Endodermal cell (in vitro differentiated cells): ENCODE results near the gene CMTM4. TPM values are rescaled to one million over a fixed set of nuclear protein-coding genes. Genes with fewer than 3 reads are reported as not detected.
A peak's percentile ranks its signal among the peaks of the same experiment; 100 is the strongest.

Source experiments
- DNase-seq: peaks from one replicate; pipeline ENCODE4 v3.0.0-alpha.2; 2017
- H3K27ac ChIP-seq: 2 replicates; pipeline ENCODE4 v1.5.1; 2013; ENCODE audit warnings: mild to moderate bottlenecking, low read depth, low read length, moderate library complexity
- H3K27me3 ChIP-seq: 2 replicates; pipeline ENCODE4 v1.6.1; 2013; ENCODE audit warnings: mild to moderate bottlenecking, low read length, moderate library complexity; ENCODE audit not compliant: insufficient read depth, control insufficient read depth, poor library complexity, severe bottlenecking
- H3K36me3 ChIP-seq: 2 replicates; pipeline ENCODE4 v1.7.0; 2013; ENCODE audit warnings: mild to moderate bottlenecking, low read length, moderate library complexity; ENCODE audit not compliant: control insufficient read depth, insufficient read depth
- H3K4me1 ChIP-seq: one replicate; pipeline ENCODE4 v1.7.0; 2013; ENCODE audit warnings: low read length; ENCODE audit not compliant: control insufficient read depth, insufficient read depth
- H3K4me3 ChIP-seq: 2 replicates; pipeline ENCODE4 v1.5.1; 2013; ENCODE audit warnings: mild to moderate bottlenecking, low read length, moderate library complexity
- H3K9ac ChIP-seq: 2 replicates; pipeline ENCODE4 v1.6.1; 2013; ENCODE audit warnings: mild to moderate bottlenecking, low read length, moderate library complexity; ENCODE audit not compliant: poor library complexity, severe bottlenecking; ENCODE audit errors: extremely low read depth
- H3K9me3 ChIP-seq: 2 replicates; pipeline ENCODE4 v1.6.1; 2013; ENCODE audit warnings: mild to moderate bottlenecking, low read length, moderate library complexity; ENCODE audit not compliant: control insufficient read depth
- H3K27ac Mint-ChIP-seq: 2 replicates; pipeline ENCODE4 v1.8.0; 2020; ENCODE audit warnings: mixed read lengths
- H3K27me3 Mint-ChIP-seq: 2 replicates; pipeline ENCODE4 v1.8.0; 2021; ENCODE audit warnings: mild to moderate bottlenecking, mixed read lengths; ENCODE audit not compliant: insufficient read depth
- H3K36me3 Mint-ChIP-seq: 2 replicates; pipeline ENCODE4 v1.8.0; 2020; ENCODE audit warnings: low read depth, mixed read lengths
- H3K4me1 Mint-ChIP-seq: 2 replicates; pipeline ENCODE4 v1.8.0; 2020; ENCODE audit warnings: mixed read lengths
- H3K4me3 Mint-ChIP-seq: 2 replicates; pipeline ENCODE4 v1.8.0; 2020; ENCODE audit warnings: mild to moderate bottlenecking, moderate library complexity, mixed read lengths
- H3K9me3 Mint-ChIP-seq: 2 replicates; pipeline ENCODE4 v1.8.0; 2020; ENCODE audit warnings: mild to moderate bottlenecking, mixed read lengths
- WGBS, 2 experiments: methylation state at CpG; one replicate each; pipeline versions ENCODE4 v1.1.5 to v1.1.7; 2013; ENCODE audit warnings: missing lambda C conversion rate in 2 of 2, mixed read lengths in 1 of 2; ENCODE audit not compliant: insufficient coverage in 1 of 2, insufficient read length in 1 of 2; 5-methylcytosine and 5-hydroxymethylcytosine counted together
- total RNA-seq, 2 donors: library from RNA; stranded (reverse); fragmentation: NEBNext Ultra II Directional in 1 of 2; extraction: Animal tissue kit (Norgen Biotek cat#: 25700) in 1 of 2; gene quantifications; 2 replicates in 1 of 2; 3 replicates in 1 of 2; pipeline ENCODE4 v1.2.1, GENCODE V29; 2021
- TF ChIP-seq, protein P1 (sequence below): fragments of 200-600 bp; sonication (generic); conservative IDR thresholded peaks from 2 replicates; pipeline ENCODE4 v1.5.0; 2021; ENCODE audit warnings: antibody characterized with exemption, mild to moderate bottlenecking

CMTM4 gene
- total RNA-seq, 2 donors from 2014 or later: 68.2 to 76.2 TPM

DNA sequence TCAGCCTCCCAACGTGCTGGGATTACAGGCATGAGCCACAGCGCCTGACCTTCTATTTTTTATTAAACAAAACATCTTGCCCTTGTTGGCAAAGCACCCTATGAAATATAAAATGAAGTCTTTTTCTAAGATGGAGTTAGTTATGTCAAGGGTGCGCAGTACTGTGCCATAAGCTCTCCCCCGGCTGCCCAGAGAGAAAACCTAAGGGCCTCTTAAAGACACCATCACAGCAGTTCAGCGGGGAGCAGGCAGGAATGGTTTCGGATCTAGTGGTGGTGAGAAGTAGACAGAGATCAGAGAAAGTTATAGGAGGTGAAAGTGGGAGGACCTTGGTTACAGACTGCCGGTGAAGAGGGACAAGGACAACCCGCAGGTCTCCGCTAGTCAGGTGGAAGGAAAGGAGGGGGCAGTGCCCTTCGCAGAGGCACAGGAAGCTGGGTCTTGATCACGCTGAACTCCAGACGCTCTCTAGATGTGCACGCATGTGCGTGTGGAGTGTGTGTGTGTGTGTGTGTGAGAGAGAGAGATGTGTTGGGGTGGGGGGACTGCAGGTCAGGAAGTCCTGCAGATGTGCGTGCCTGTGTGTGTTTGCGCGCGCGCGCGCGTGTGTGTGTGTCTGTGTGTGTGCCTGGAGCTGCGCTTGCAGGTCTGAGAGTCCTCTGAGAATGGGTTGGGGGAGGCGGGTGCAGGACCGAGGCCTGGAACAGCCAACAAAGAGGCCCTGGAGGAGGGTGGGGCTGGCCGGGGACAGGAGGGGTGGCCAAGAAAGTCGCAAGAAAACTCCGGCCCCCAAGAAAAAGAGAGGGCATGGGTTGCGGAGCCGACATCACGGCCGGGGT is 92.8 kb downstream of the CMTM4 start:
- H3K27ac Mint-ChIP-seq: peak overlapping the region; percentile 89
- Histone ChIP-seq H3K4me1 (peaks cover 12% of the 10 kb centered on the region), H3K27ac (peak overlapping the region; percentile 86), H3K27me3 (no peaks in the 10 kb centered on the region), H3K9me3 (no peaks in the 10 kb centered on the region), H3K4me3 (peak overlapping the region; percentile 80), H3K36me3 (peaks cover 17% of the 10 kb centered on the region), H3K9ac (peak overlapping the region; percentile 44)
- no peaks in the 10 kb centered on the region for H3K36me3 Mint-ChIP-seq
- 16 to 17% methylated on average over 11 to 32 of the region's 32 CpGs for WGBS, 2 experiments
- no peaks in the 10 kb centered on the region for H3K9me3 Mint-ChIP-seq
- DNase-seq: no peak
- TF ChIP-seq, protein P1, sequence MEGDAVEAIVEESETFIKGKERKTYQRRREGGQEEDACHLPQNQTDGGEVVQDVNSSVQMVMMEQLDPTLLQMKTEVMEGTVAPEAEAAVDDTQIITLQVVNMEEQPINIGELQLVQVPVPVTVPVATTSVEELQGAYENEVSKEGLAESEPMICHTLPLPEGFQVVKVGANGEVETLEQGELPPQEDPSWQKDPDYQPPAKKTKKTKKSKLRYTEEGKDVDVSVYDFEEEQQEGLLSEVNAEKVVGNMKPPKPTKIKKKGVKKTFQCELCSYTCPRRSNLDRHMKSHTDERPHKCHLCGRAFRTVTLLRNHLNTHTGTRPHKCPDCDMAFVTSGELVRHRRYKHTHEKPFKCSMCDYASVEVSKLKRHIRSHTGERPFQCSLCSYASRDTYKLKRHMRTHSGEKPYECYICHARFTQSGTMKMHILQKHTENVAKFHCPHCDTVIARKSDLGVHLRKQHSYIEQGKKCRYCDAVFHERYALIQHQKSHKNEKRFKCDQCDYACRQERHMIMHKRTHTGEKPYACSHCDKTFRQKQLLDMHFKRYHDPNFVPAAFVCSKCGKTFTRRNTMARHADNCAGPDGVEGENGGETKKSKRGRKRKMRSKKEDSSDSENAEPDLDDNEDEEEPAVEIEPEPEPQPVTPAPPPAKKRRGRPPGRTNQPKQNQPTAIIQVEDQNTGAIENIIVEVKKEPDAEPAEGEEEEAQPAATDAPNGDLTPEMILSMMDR: no peak
- peaks cover 8% of the 10 kb centered on the region for H3K27me3 Mint-ChIP-seq
- H3K4me3 Mint-ChIP-seq: peak overlapping the region; percentile 72
- H3K4me1 Mint-ChIP-seq: peaks cover 17% of the 10 kb centered on the region

DNA sequence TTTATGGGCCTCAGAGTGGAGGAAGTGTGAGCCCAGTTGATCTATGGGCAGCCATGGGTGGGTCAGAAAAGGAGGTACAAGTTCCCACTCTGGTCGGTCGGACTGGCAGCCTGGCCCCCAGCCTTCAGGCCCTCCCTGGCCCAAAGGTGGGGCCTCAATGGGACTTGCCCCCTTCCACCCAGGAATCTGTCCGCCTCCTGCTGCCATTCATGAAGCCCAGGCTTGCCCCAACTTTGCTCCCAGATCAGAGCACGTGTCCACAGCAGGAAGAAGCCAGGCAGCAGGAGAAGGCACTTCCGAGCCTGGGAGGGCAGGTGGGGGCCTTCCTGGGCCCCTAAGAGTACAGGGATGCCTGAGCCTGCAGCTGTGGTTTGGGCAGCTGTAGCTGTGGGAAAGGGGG is 95.1 kb downstream of the CMTM4 start:
- H3K4me1 Mint-ChIP-seq: peaks cover 11% of the 10 kb centered on the region
- no peaks in the 10 kb centered on the region for H3K36me3 Mint-ChIP-seq
- no peak overlapping the region for H3K27ac ChIP-seq
- no peaks in the 10 kb centered on the region for H3K9me3 ChIP-seq
- H3K36me3 ChIP-seq: no peaks in the 10 kb centered on the region
- no peaks in the 10 kb centered on the region for H3K27me3 ChIP-seq
- TF ChIP-seq, protein P1: no peak
- no peak overlapping the region for H3K27ac Mint-ChIP-seq
- H3K4me3 ChIP-seq: no peak overlapping the region
- DNase-seq: no peak
- 88 to 91% methylated on average over 4 to 5 of the region's 5 CpGs for WGBS, 2 experiments
- H3K9ac ChIP-seq: no peak overlapping the region
- no peak overlapping the region for H3K4me3 Mint-ChIP-seq
- peaks cover 8% of the 10 kb centered on the region for H3K27me3 Mint-ChIP-seq
- no peaks in the 10 kb centered on the region for H3K9me3 Mint-ChIP-seq
- H3K4me1 ChIP-seq: peaks cover 4% of the 10 kb centered on the region

DNA sequence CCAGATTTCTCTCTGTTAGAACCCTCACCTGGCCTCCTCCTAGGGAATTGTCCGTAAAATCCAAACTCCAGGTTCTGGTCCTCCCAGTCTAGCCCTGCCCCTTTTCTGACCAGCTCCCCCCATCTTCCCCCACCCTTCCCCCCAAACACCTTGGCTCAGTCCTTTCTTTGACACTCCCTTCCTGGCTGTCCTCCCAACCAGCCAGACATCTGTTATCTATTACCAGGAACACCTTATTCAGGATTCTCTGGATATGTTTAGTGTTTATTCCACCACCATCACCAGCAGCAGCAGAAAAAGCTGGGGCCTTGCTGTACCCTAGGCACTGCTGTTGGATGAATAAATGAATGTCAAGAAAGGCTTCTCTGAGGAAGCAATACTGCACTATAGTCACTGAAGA is 96.1 kb downstream of the CMTM4 start:
- H3K36me3 ChIP-seq: no peaks in the 10 kb centered on the region
- Mint-ChIP-seq H3K36me3 (no peaks in the 10 kb centered on the region), H3K27me3 (peaks cover 8% of the 10 kb centered on the region), H3K9me3 (no peaks in the 10 kb centered on the region), H3K4me1 (peaks cover 5% of the 10 kb centered on the region), H3K4me3 (no peak overlapping the region), H3K27ac (no peak overlapping the region)
- TF ChIP-seq, protein P1: no peak
- H3K4me1 ChIP-seq: no peaks in the 10 kb centered on the region
- no peak overlapping the region for H3K4me3 ChIP-seq
- no peak overlapping the region for H3K9ac ChIP-seq
- no peak for DNase-seq
- 100% methylated on average over 1 of the region's 1 CpG; no CpG with 5 or more reads in 1 of the 2 experiments for WGBS, 2 experiments
- no peaks in the 10 kb centered on the region for H3K9me3 ChIP-seq
- H3K27ac ChIP-seq: no peak overlapping the region
- no peaks in the 10 kb centered on the region for H3K27me3 ChIP-seq
